Subcutaneous adipose tissue (tissue), 4 donors: ENCODE results near the gene MUC5B. TPM values are rescaled to one million over a fixed set of nuclear protein-coding genes. Genes with fewer than 3 reads are reported as not detected.

Experiments used
- total RNA-seq, 4 donors: library from RNA; depleted of rRNA; stranded (reverse); fragments of >200 nt; gene quantifications; one replicate each; pipeline ENCODE4 v1.1.0, GENCODE V29; 2016
- TF ChIP-seq, protein P1 (sequence below): fragments of 450-650 bp; IDR thresholded peaks from one replicate; pipeline ENCODE4 v1.5.1; 2016; ENCODE audit warnings: low read depth, mild to moderate bottlenecking, control low read depth, antibody characterized with exemption, moderate library complexity

MUC5B gene
- total RNA-seq, 4 donors from 2014 or later: not detected

- TF ChIP-seq, protein P1, sequence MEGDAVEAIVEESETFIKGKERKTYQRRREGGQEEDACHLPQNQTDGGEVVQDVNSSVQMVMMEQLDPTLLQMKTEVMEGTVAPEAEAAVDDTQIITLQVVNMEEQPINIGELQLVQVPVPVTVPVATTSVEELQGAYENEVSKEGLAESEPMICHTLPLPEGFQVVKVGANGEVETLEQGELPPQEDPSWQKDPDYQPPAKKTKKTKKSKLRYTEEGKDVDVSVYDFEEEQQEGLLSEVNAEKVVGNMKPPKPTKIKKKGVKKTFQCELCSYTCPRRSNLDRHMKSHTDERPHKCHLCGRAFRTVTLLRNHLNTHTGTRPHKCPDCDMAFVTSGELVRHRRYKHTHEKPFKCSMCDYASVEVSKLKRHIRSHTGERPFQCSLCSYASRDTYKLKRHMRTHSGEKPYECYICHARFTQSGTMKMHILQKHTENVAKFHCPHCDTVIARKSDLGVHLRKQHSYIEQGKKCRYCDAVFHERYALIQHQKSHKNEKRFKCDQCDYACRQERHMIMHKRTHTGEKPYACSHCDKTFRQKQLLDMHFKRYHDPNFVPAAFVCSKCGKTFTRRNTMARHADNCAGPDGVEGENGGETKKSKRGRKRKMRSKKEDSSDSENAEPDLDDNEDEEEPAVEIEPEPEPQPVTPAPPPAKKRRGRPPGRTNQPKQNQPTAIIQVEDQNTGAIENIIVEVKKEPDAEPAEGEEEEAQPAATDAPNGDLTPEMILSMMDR: no peak
Measured at GRCh38 chr11:1192741-1193325, 30.0 kb upstream of the MUC5B start.

GRCh38 chr11:1193326-1194230, 29.3 kb upstream of the MUC5B start:
- TF ChIP-seq, protein P1: no peak

- TF ChIP-seq, protein P1: no peak
Measured at GRCh38 chr11:1194231-1194976, 28.5 kb upstream of the MUC5B start.

GRCh38 chr11:1194977-1195681, 27.7 kb upstream of the MUC5B start:
- TF ChIP-seq, protein P1: no peak

GRCh38 chr11:1195682-1196515, 27.0 kb upstream of the MUC5B start:
- TF ChIP-seq, protein P1: no peak

DNA sequence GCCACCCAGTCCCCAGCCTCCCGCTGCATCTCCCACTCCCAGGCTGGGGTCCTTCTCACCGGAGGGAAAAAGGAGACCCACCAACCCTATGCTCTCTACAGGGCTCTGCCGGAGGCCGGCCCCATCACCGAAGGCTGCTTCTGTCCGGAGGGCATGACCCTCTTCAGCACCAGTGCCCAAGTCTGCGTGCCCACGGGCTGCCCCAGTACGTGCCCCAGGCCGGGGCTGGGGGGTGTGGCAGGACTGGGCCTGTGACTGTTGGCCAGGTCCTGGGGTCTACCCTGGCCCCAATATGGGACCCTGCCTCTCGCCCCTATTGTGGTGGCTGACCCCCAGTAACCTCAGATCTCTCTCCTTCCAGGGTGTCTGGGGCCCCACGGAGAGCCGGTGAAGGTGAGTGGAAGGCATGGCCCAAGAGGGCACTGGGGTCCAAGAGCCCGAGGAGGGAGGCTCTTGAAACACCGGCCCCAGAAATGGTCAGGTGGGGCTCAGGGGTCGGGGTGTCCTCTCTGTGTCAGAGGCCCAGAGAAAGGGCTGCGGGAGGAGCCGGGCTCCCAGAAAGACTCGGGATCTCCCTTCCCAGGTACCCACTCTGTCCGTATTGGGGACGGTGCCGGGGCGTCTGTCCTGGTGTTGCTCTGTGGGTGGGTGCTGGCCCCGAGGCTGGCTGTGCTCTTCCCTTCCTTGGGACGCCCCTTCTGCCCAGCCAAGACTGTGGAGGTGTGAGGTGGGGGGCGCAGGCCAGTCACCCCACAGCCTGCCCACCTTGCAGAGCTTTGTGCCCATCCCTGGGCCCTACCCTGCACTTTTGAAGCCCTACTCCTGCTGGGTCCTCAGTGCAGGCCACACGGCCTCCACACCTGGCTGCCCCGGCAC, 26.1 kb upstream of the MUC5B start:
- TF ChIP-seq, protein P1: no peak
